Transverse colon (tissue), 4 donors: ENCODE results near the gene TNNC1. TPM values are rescaled to one million over a fixed set of nuclear protein-coding genes. Genes with fewer than 3 reads are reported as not detected.
A peak's percentile ranks its signal among the peaks of the same experiment; 100 is the strongest.

Source experiments
- DNase-seq: peaks from one replicate; pipeline ENCODE4 v3.0.0-alpha.2; 2019
- H3K27ac ChIP-seq, 4 donors: fragments of 200-600 bp; sonication (generic); 2 replicates each; pipeline ENCODE4 v1.5.1; 2016 to 2018; ENCODE audit warnings: inconsistent platforms in 4 of 4
- H3K27me3 ChIP-seq: fragments of 200-600 bp; sonication (generic); 2 replicates; pipeline ENCODE4 v1.5.1; 2017; ENCODE audit warnings: inconsistent platforms
- H3K36me3 ChIP-seq, 4 donors: fragments of 200-600 bp; sonication (generic); 2 replicates each; pipeline ENCODE4 v1.5.1; 2017 to 2019; ENCODE audit warnings: inconsistent platforms in 4 of 4
- H3K4me1 ChIP-seq, 4 donors: fragments of 200-600 bp; sonication (generic); 2 replicates each; pipeline ENCODE4 v1.5.1; 2017 to 2020; ENCODE audit warnings: inconsistent platforms in 4 of 4
- H3K4me3 ChIP-seq, 4 donors: fragments of 200-600 bp; sonication (generic); 1 replicate in 1 of 4; 2 replicates in 3 of 4; pipeline versions ENCODE4 v1.5.1 to v1.6.1; 2017 to 2019; ENCODE audit warnings: inconsistent platforms in 4 of 4
- H3K9me3 ChIP-seq, 2 donors: fragments of 200-600 bp; sonication (generic); 2 replicates each; pipeline ENCODE4 v1.5.1; 2017 to 2019; ENCODE audit warnings: inconsistent platforms in 2 of 2
- CTCF ChIP-seq, 5 experiments: fragments of 200-600 bp in 3 of 5; fragments of 450-650 bp in 2 of 5; sonication (generic) in 3 of 5; IDR thresholded peaks; 1 replicate in 2 of 5; 2 replicates in 3 of 5; pipeline ENCODE4 v1.5.1; 2016 to 2017; ENCODE audit warnings: antibody characterized with exemption in 5 of 5, inconsistent platforms in 3 of 5, mild to moderate bottlenecking in 2 of 5, moderate library complexity in 1 of 5
- EP300 ChIP-seq: sonication (generic); formaldehyde crosslinking; IDR thresholded peaks from one replicate; pipeline ENCODE4 v1.6.1; 2017; ENCODE audit warnings: antibody characterized with exemption, low read depth
- POLR2A ChIP-seq: fragments of 450-650 bp; IDR thresholded peaks from one replicate; pipeline ENCODE4 v1.6.1; 2016; ENCODE audit warnings: antibody characterized with exemption, mild to moderate bottlenecking, moderate library complexity
- POLR2AphosphoS5 ChIP-seq, 3 donors: sonication (generic); formaldehyde crosslinking; IDR thresholded peaks; one replicate each; pipeline ENCODE4 v1.6.1; 2016; ENCODE audit warnings: antibody characterized with exemption in 3 of 3
- WGBS, 2 donors: methylation state at CpG; one replicate each; pipeline ENCODE4 v1.1.5; 2018; ENCODE audit warnings: low coverage in 1 of 2; 5-methylcytosine and 5-hydroxymethylcytosine counted together
- in situ Hi-C, 4 donors: fragments of 200-750 bp; cut with MboI; loops; one replicate each; pipeline versions ENCODE4 v1.15.0 to v1.15.1; 2017; ENCODE audit warnings: low sequenced_read_pairs in 3 of 4, low pct_ligation_motif_present in 1 of 4, low pct_unique_long_range_greater_than_20kb in 1 of 4
- intact Hi-C: fragments of 100-400 bp; cut with DNase I; formaldehyde crosslinking; loops from one replicate; pipeline ENCODE4 v1.15.1; 2023; ENCODE audit warnings: low total_unique reads
- total RNA-seq, 4 donors: library from RNA; depleted of rRNA; stranded (reverse); fragments of >200 nt; gene quantifications; one replicate each; pipeline ENCODE4 v1.1.0, GENCODE V29; 2016

Gene TNNC1
- 10 to 100 TPM in 1 of 4 donors, 1 to 10 TPM in 1, not detected in 2; 7.1 to 10.4 TPM for total RNA-seq

DNA sequence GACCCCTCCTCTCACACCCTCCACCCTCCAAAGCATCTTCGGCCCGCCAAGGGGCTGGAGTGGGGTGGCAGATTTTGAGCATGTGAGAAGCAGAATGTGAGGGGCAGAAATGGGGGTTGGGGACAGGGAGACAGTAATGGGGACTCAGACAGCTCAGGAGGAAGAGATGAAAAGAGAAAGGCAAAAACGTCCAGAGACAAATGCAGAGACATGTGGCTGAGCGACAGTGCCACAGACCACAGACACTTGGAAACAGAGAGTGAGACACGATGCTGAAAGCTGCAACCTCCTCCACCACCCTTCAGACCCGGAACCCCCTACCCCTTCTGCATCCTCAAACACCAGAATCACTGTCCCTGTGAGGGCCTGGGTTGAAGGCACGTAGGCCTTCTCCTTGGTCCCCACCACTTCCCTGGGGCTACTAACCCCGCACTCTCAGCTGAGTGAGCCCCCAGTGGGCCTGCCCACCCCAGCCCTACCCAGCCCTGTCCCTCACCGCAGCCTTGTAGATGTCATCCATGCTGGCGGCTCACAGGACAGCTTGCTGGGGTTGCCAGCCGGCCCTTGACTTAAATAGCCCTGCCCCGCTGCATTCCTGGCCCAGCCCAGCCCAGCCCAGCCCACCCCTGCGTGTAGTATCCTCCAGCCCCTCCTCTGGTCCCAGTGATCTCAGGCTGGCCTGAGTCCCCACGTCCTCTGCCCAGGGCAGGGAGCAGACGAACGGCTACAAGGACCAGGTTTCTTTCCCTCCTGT lies at the start of gene TNNC1:
TNNC1 (minus strand) TSS at position 546 of the 754 bp plus-strand sequence; CDS start at position 520, 26 bp downstream.
- Histone ChIP-seq H3K9me3 (no peaks in the 10 kb centered on the region), H3K27ac (peak within 1 kb of the TSS; percentile 88 to 92 (median 90)), H3K4me3 (peak within 1 kb of the TSS in 3 of 4 donors; percentile 86 to 98 (median 91)), H3K36me3 (peaks cover 0 to 7% (median 0%) of the 10 kb centered on the region in 4 donors), H3K4me1 (peaks cover 13 to 33% (median 20%) of the 10 kb centered on the region in 4 donors), H3K27me3 (no peaks in the 10 kb centered on the region)
- intact Hi-C loops = no loop called here
- TF ChIP-seq CTCF (IDR thresholded peaks at IDR 0.05) (no peak), POLR2AphosphoS5 (IDR thresholded peaks at IDR 0.05) (no peak), EP300 (no peak), POLR2A (no peak)
- WGBS, 2 donors = 64 to 73% methylated on average over 5 to 15 of the region's 16 CpGs
- in situ Hi-C loops = no loop called here
- peak; percentile 35 for DNase-seq

GRCh38 chr3:52502808-52503350 lies 49.0 kb upstream of the TNNC1 start:
- H3K27ac ChIP-seq = no peak overlapping the region
- no peak for DNase-seq
- in situ Hi-C loops = no loop called here
- 96% methylated on average over 11 of the region's 11 CpGs; no CpG with 5 or more reads in 1 of the 2 donors for WGBS, 2 donors
- H3K9me3 ChIP-seq = no peaks in the 10 kb centered on the region
- intact Hi-C loops = no loop called here
- H3K4me1 ChIP-seq = no peaks in the 10 kb centered on the region
- TF ChIP-seq CTCF (IDR thresholded peaks at IDR 0.05) (no peak), POLR2AphosphoS5 (IDR thresholded peaks at IDR 0.05) (no peak), POLR2A (no peak), EP300 (no peak)
- H3K27me3 ChIP-seq = no peaks in the 10 kb centered on the region
- H3K4me3 ChIP-seq = no peak overlapping the region
- no peaks in the 10 kb centered on the region for H3K36me3 ChIP-seq

DNA sequence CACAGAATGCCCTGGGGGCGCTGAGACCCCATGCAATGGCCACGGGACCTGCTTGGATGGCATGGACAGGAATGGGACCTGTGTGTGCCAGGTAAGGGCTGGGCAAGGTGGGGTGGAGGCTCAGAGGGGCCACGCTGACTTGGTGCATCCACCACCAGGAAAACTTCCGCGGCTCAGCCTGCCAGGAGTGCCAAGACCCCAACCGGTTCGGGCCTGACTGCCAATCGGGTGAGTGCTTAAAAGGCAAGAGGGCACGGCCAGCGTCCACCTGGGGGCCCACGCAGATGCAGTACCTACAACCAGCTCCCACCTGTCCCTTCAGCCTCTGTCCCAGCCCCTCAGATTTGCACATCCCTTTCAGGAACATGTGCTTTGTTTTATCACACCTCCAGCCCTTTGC lies 48.2 kb upstream of the TNNC1 start:
- no peak overlapping the region for H3K4me3 ChIP-seq
- no peak for TF ChIP-seq POLR2A
- H3K27me3 ChIP-seq = no peaks in the 10 kb centered on the region
- H3K4me1 ChIP-seq = peaks cover 0 to 3% (median 0%) of the 10 kb centered on the region in 4 donors
- no peaks in the 10 kb centered on the region for H3K36me3 ChIP-seq
- no peaks in the 10 kb centered on the region for H3K9me3 ChIP-seq
- DNase-seq = no peak
- 89 to 100% methylated on average over 2 to 7 of the region's 11 CpGs for WGBS, 2 donors
- no peak overlapping the region for H3K27ac ChIP-seq
- intact Hi-C loops (no loop called here), in situ Hi-C loops (no loop called here)

DNA sequence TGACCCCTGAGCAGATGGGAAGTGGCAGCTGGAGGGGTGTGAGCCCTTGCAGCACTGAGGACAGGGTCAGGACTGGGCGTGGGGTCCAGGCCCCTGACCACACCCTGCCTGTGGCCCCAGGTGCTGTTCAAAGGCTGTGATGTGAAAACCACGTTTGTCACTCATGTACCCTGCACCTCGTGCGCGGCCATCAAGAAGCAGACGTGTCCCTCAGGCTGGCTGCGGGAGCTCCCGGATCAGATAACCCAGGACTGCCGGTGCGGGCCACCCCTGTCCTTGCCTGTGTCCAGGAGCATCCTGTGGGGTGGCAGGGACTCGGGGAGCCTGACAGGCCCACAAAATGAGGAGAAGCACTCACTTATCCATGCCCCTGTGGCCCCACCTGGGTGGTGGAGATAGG lies 47.2 kb upstream of the TNNC1 start:
- intact Hi-C loops = no loop called here
- TF ChIP-seq POLR2A (no peak), POLR2AphosphoS5 (IDR thresholded peaks at IDR 0.05) (no peak), EP300 (no peak), CTCF (IDR thresholded peaks at IDR 0.05) (no peak)
- no peaks in the 10 kb centered on the region for H3K36me3 ChIP-seq
- H3K27me3 ChIP-seq = no peaks in the 10 kb centered on the region
- no peak for DNase-seq
- no peaks in the 10 kb centered on the region for H3K9me3 ChIP-seq
- H3K4me1 ChIP-seq = peaks cover 0 to 3% (median 0%) of the 10 kb centered on the region in 4 donors
- H3K4me3 ChIP-seq = no peak overlapping the region
- in situ Hi-C loops = no loop called here
- WGBS, 2 donors = 72% methylated on average over 11 of the region's 11 CpGs; no CpG with 5 or more reads in 1 of the 2 donors
- no peak overlapping the region for H3K27ac ChIP-seq
